Measurements from ENCODE around the gene BAHCC1. TPM values are rescaled to one million over a fixed set of nuclear protein-coding genes. Genes with fewer than 3 reads are reported as not detected.
A peak's percentile ranks its signal among the peaks of the same experiment; 100 is the strongest.

The BAHCC1 gene
- polyA plus RNA-seq, 3 donors = 13.4 to 15.8 (median 15.2) TPM

GRCh38 chr17:81471818-81472456 lies 76.7 kb downstream of the BAHCC1 start:
- peak in 1 of 3 donors; percentile 56 for DNase-seq (ENCODE audit: low read depth in 3 of 3, low spot score in 2 of 3)

- no peak for DNase-seq (ENCODE audit: low read depth in 3 of 3, low spot score in 2 of 3)
Observed at GRCh38 chr17:81473019-81473418, 77.8 kb downstream of the BAHCC1 start.

GRCh38 chr17:81474958-81475357 lies 79.7 kb downstream of the BAHCC1 start:
- DNase-seq (ENCODE audit: low read depth in 3 of 3, low spot score in 2 of 3) = no peak

GRCh38 chr17:81476097-81476496 lies 80.8 kb downstream of the BAHCC1 start:
- DNase-seq (ENCODE audit: low read depth in 3 of 3, low spot score in 2 of 3) = no peak

GRCh38 chr17:81476635-81477034 lies 81.4 kb downstream of the BAHCC1 start:
- DNase-seq (ENCODE audit: low read depth in 3 of 3, low spot score in 2 of 3) = no peak

- DNase-seq (ENCODE audit: low read depth in 3 of 3, low spot score in 2 of 3) = no peak
Observed at GRCh38 chr17:81477173-81477572, 81.9 kb downstream of the BAHCC1 start.

- no peak for DNase-seq (ENCODE audit: low read depth in 3 of 3, low spot score in 2 of 3)
Observed at GRCh38 chr17:81478119-81478518, 82.9 kb downstream of the BAHCC1 start.

- DNase-seq (ENCODE audit: low read depth in 3 of 3, low spot score in 2 of 3) = no peak
Observed at GRCh38 chr17:81479175-81480071, 84.2 kb downstream of the BAHCC1 start.

GRCh38 chr17:81480140-81481072 lies 85.1 kb downstream of the BAHCC1 start:
- no peak for DNase-seq (ENCODE audit: low read depth in 3 of 3, low spot score in 2 of 3)

GRCh38 chr17:81481073-81481799 lies 86.0 kb downstream of the BAHCC1 start:
- DNase-seq (ENCODE audit: low read depth in 3 of 3, low spot score in 2 of 3) = peak in 1 of 3 donors; percentile 75

GRCh38 chr17:81481815-81482505 lies 86.7 kb downstream of the BAHCC1 start:
- DNase-seq (ENCODE audit: low read depth in 3 of 3, low spot score in 2 of 3) = no peak

GRCh38 chr17:81482673-81483072 lies 87.4 kb downstream of the BAHCC1 start:
- DNase-seq (ENCODE audit: low read depth in 3 of 3, low spot score in 2 of 3) = no peak

- no peak for DNase-seq (ENCODE audit: low read depth in 3 of 3, low spot score in 2 of 3)
Observed at GRCh38 chr17:81483085-81483861, 88.0 kb downstream of the BAHCC1 start.

- no peak for DNase-seq (ENCODE audit: low read depth in 3 of 3, low spot score in 2 of 3)
Observed at GRCh38 chr17:81483862-81484194, 88.6 kb downstream of the BAHCC1 start.

- DNase-seq (ENCODE audit: low read depth in 3 of 3, low spot score in 2 of 3) = peak in 1 of 3 donors; percentile 72
Observed at GRCh38 chr17:81484195-81484979, 89.1 kb downstream of the BAHCC1 start.

- DNase-seq (ENCODE audit: low read depth in 3 of 3, low spot score in 2 of 3) = no peak
Observed at GRCh38 chr17:81486199-81486810, 91.0 kb downstream of the BAHCC1 start.

GRCh38 chr17:81487089-81487486 lies 91.8 kb downstream of the BAHCC1 start:
- no peak for DNase-seq (ENCODE audit: low read depth in 3 of 3, low spot score in 2 of 3)
